ENCODE measurements around the gene HDLBP. TPM values are rescaled to one million over a fixed set of nuclear protein-coding genes. Genes with fewer than 3 reads are reported as not detected.

Gene HDLBP
- total RNA-seq, 4 donors from 2014 or later = 361 to 651 (median 454) TPM

GRCh38 chr2:241219856-241220356 lies 95.6 kb downstream of the HDLBP start:
- Histone ChIP-seq H3K9me3 (no peaks in the 10 kb centered on the region), H3K4me1 (peaks cover 0 to 19% (median 0%) of the 10 kb centered on the region in 4 donors)
- TF ChIP-seq CTCF (IDR thresholded peaks at IDR 0.05) (no peak), POLR2A (IDR thresholded peaks at IDR 0.05) (no peak)

GRCh38 chr2:241219030-241219382 lies 96.5 kb downstream of the HDLBP start:
- H3K4me1 ChIP-seq = peaks cover 0 to 14% (median 0%) of the 10 kb centered on the region in 4 donors
- H3K27me3 ChIP-seq = no peaks in the 10 kb centered on the region
- H3K4me3 ChIP-seq = peak overlapping the region in 2 of 4 donors; percentile 68 to 76
- no peak overlapping the region for H3K27ac ChIP-seq
- TF ChIP-seq CTCF (IDR thresholded peaks at IDR 0.05) (no peak), POLR2A (IDR thresholded peaks at IDR 0.05) (no peak)
- H3K36me3 ChIP-seq = no peaks in the 10 kb centered on the region
- DNase-seq = no peak
- H3K9me3 ChIP-seq = no peaks in the 10 kb centered on the region

More at GRCh38 chr2:241219856-241220356, 95.6 kb downstream of the HDLBP start:
- Histone ChIP-seq H3K4me3 (no peak overlapping the region), H3K27ac (no peak overlapping the region), H3K36me3 (no peaks in the 10 kb centered on the region), H3K27me3 (no peaks in the 10 kb centered on the region)
- no peak for DNase-seq

- H3K36me3 ChIP-seq = no peaks in the 10 kb centered on the region
- peak in 2 of 3 donors; percentile 50 to 74 for DNase-seq
- H3K4me1 ChIP-seq = peaks cover 0 to 11% (median 0%) of the 10 kb centered on the region in 4 donors
- H3K27me3 ChIP-seq = no peaks in the 10 kb centered on the region
- H3K27ac ChIP-seq = peak overlapping the region in 3 of 4 donors; percentile 55 to 72 (median 58)
- peak overlapping the region; percentile 43 to 76 (median 63) for H3K4me3 ChIP-seq
- H3K9me3 ChIP-seq = no peaks in the 10 kb centered on the region
- TF ChIP-seq CTCF (IDR thresholded peaks at IDR 0.05) (peak in 5 of 6 experiments; percentile 7 to 21 (median 14)), POLR2A (IDR thresholded peaks at IDR 0.05) (no peak)
These were observed 97.1 kb downstream of the HDLBP start for GRCh38 chr2:241218131-241219029.

GRCh38 chr2:241217320-241218031 lies 98.0 kb downstream of the HDLBP start:
- H3K27me3 ChIP-seq = no peaks in the 10 kb centered on the region
- no peaks in the 10 kb centered on the region for H3K36me3 ChIP-seq
- H3K9me3 ChIP-seq = no peaks in the 10 kb centered on the region
- H3K27ac ChIP-seq = peak overlapping the region; percentile 73 to 82 (median 78)
- H3K4me3 ChIP-seq = peak overlapping the region; percentile 43 to 57 (median 52)
- peak; percentile 50 to 83 (median 81) for DNase-seq
- H3K4me1 ChIP-seq = peaks cover 0 to 11% (median 0%) of the 10 kb centered on the region in 4 donors
- TF ChIP-seq POLR2A (IDR thresholded peaks at IDR 0.05) (no peak), CTCF (IDR thresholded peaks at IDR 0.05) (peak in 2 of 6 experiments; percentile 19 to 33)

- TF ChIP-seq POLR2A (IDR thresholded peaks at IDR 0.05) (no peak), CTCF (IDR thresholded peaks at IDR 0.05) (no peak)
These were observed 99.2 kb downstream of the HDLBP start for GRCh38 chr2:241216211-241216761.

More at GRCh38 chr2:241216211-241216761, 99.2 kb downstream of the HDLBP start:
- no peak for DNase-seq
- Histone ChIP-seq H3K27me3 (no peaks in the 10 kb centered on the region), H3K36me3 (no peaks in the 10 kb centered on the region), H3K27ac (no peak overlapping the region), H3K4me3 (no peak overlapping the region), H3K9me3 (no peaks in the 10 kb centered on the region), H3K4me1 (peaks cover 0 to 11% (median 0%) of the 10 kb centered on the region in 4 donors)

All from Peyer's patch (tissue), 4 donors.